ENCODE measurements around the gene KLF1.
"Not testable (repeated sequence)": the region's sequence is repeated elsewhere in the genome, so short reads cannot be mapped to it uniquely, and the experiment has no call there.

The KLF1 gene

DNA sequence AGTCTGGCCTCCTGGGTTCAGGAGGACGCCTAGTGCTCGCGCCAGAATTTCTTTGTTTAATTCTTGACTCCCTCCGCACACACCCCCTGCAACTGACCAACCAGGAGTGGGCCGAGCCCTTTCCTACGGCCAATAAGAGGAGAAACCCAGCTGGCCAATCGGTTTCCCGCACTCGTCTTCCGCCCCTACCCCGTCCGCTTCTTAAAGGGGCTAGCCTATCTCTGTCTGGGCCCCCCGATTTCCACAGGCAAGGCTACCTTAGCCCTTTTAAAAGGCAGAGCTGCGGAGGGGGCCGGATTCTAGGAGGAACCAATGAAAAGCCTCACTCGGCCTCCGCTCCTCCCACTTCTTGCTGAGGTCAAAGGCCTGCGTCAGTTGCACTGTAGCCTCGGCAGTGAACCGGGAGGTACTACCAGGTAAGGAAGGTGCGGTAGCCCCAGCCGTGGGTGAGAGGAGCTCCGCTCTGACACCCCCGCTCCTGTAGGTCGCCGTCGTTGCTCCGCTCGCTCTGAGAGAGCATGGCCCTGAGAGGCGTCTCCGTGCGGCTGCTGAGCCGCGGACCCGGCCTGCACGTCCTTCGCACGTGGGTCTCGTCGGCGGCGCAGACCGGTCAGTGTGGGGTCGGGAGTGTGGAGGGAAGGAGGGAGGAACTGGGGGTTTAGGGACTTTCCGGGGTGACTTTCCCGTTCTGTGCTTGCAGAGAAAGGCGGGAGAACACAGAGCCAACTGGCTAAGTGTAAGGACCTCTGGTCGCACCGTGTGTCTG is 4.0 kb upstream of the KLF1 start, which contains the start of gene GCDH:
Gene GCDH (plus strand): TSS at position 374 of the 766 bp plus-strand sequence. CDS start 145 bp downstream, at position 519.
- peak; percentile 92 for DNase-seq

GRCh38 chr19:12890299-12890786 is 3.3 kb upstream of the KLF1 start:
- DNase-seq: not testable (repeated sequence)

- DNase-seq: no peak
Observed at GRCh38 chr19:12888006-12888603, 1.1 kb upstream of the KLF1 start.

DNA sequence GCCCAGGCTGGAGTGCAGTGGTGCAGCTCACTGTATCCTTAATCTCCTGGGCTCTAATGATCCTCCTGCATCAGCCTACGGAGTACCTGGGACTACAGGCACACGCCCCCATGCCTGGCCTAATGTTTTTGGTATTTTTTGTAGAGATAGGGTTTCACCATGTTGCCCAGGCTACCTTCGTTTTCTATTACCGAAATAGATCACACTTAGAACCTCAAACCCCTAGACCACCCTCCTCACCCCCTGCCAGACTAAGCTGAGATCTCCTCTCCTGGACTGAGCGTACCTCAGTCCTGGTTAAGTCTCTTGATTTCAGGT is 391 bp downstream of the KLF1 start:
- DNase-seq: no peak

- no peak for DNase-seq
Observed at GRCh38 chr19:12885749-12886650, 1.0 kb downstream of the KLF1 start.

GRCh38 chr19:12884926-12885748 is 1.9 kb downstream of the KLF1 start:
- peak; percentile 70 for DNase-seq

DNA sequence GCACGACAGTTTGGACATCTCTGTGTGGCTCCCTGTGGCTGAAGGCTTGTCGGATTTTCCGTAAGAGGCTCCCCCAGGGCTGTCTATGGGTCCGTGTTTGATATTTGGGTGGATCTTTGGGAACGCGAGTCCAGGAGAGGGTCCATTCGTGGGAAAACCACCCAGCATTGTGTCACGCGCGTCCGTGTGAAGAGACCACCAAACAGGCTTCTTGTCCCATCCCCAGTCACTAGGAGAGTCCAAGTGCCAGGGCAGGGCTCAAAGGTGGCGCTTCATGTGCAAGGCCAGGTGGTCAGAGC is 2.4 kb downstream of the KLF1 start:
- no peak for DNase-seq

- no peak for DNase-seq
Observed at GRCh38 chr19:12884202-12884601, 2.8 kb downstream of the KLF1 start.

DNA sequence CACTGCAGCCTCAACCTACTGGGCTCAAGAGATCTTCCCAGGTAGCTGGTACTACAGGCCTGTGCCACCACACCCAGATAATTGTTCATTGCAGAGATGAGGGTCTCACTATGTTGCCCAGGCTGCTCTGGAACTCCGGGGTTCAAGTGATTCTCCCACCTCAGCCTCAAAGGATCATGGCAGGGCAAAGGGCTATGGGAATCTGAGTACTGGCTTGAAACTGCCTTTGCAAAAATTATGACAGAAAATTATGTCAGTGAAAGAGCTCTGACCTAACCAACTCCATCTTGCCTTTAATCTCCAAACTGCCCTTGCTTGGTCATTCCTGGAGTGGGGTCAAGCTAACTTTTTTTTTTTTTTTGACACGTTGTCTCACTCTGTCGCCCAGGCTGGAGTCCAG is 4.4 kb downstream of the KLF1 start:
- DNase-seq: no peak

- peak; percentile 78 for DNase-seq
Observed at GRCh38 chr19:12881172-12881808, 5.7 kb downstream of the KLF1 start, which contains the start of gene DNASE2. DNASE2 (minus strand) TSS chr19:12881449; CDS start chr19:12881375, 74 bp downstream.

GRCh38 chr19:12880551-12881171 is 6.3 kb downstream of the KLF1 start:
- DNase-seq: no peak

GRCh38 chr19:12875086-12875485 is 11.9 kb downstream of the KLF1 start:
- DNase-seq: no peak

DNA sequence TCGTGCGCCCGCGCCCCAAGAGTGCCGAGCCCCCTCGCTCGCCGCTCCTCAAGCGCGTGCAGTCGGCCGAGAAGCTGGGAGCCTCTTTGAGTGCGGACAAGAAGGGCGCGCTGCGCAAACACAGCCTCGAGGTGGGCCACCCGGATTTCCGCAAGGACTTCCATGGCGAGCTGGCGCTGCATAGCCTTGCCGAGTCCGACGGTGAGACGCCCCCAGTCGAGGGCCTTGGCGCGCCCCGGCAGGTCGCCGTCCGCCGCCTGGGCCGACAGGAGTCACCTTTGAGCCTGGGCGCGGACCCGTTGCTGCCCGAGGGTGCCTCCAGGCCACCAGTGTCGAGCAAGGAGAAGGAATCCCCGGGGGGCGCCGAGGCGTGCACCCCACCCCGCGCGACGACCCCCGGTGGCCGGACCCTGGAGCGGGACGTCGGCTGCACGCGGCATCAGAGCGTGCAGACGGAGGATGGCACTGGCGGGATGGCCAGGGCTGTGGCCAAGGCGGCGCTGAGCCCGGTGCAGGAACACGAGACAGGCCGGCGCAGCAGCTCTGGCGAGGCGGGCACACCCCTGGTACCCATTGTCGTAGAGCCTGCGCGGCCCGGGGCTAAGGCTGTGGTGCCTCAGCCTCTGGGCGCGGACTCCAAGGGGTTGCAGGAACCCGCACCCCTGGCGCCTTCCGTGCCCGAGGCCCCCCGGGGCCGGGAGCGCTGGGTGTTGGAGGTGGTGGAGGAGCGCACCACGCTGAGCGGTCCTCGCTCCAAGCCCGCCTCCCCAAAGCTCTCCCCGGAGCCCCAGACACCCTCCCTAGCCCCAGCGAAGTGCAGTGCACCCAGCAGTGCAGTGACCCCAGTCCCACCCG is 12.9 kb downstream of the KLF1 start:
- DNase-seq: no peak

DNA sequence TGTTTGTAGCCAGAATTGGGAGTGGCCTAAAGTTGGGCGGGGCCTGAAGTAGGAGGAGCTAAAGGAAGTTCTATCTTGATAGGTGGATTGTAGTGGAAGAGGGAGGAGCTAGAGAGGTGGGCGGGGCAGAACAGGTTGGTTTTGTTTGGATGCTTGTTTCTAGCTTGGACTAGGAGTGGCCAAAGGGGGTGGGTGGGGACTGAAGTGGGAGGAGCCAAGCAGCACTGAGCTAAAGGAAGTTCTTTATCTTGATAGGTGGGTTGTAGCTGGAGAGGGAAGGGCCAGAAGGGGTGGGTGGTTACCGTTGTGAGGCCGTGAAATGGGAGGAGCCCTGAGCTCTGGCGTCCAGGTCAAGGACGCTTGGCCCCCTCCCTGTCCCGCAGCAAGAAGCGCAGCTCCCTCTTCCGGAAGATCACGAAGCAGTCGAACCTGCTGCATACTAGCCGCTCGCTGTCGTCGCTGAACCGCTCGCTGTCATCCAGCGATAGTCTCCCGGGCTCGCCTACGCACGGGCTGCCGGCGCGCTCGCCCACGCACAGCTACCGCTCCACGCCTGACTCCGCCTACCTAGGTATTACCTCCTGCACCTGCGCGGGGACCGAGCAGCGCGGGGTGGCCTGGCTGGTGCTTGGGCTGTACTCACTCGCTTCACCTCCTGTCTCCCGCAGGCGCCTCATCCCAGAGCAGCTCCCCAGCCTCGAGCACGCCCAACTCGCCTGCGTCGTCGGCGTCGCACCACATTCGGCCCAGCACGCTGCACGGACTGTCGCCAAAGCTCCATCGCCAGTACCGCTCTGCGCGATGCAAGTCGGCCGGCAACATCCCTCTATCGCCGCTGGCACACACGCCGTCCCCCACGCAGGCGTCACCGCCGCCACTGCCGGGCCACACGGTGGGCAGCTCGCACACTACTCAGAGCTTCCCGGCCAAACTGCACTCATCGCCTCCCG is 13.8 kb downstream of the KLF1 start:
- peak; percentile 33 for DNase-seq

- no peak for DNase-seq
Observed at GRCh38 chr19:12872255-12872654, 14.7 kb downstream of the KLF1 start.

- DNase-seq: no peak
Observed at GRCh38 chr19:12871681-12872080, 15.3 kb downstream of the KLF1 start.

- no peak for DNase-seq
Observed at GRCh38 chr19:12868540-12869112, 18.4 kb downstream of the KLF1 start.

DNA sequence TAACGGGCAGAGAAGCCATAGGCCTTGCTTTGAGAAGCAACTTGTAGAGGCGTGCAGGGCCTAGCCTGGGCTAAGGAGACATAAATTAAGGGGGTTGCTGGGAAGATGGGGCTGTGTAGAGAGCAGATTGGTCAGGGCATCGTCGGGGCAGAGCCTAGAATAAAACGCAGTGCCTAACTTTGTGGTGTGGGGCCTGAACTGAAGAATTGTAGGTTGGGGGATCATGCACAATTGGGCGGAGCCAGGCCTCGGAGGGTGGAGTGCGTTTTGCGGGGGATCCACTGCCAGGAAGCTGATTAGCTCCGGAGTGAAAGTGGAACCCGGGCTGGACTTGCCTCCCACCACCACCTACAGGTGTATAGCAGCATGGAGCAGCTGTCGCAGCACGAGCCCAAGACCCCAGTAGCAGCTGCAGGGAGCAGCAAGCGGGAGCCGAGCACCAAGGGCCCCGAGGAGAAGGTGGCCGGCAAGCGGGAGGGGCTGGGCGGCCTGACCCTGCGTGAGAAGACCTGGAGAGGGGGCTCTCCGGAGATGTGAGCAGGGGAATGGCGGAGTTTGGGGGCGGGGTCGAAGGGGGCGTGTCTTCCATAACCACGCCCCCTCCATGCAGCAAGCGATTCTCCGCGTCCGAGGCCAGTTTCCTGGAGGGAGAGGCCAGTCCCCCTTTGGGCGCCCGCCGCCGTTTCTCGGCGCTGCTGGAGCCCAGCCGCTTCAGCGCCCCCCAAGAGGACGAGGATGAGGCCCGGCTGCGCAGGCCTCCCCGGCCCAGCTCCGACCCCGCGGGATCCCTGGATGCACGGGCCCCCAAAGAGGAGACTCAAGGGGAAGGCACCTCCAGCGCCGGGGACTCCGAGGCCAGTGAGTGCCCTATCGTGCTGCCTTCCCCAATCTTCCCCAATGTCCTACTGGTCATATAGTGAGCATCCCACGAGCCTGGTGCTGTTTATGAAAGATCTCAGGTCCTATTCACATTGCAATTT is 19.6 kb downstream of the KLF1 start:
- peak; percentile 37 for DNase-seq

Data from T-helper 9 cell (primary cell).